ENCODE results near the gene ODC1. TPM values are rescaled to one million over a fixed set of nuclear protein-coding genes. Genes with fewer than 3 reads are reported as not detected.
A peak's percentile ranks its signal among the peaks of the same experiment; 100 is the strongest.

ODC1 gene
- total and polyA plus RNA-seq, 2 of the 4 experiments (the other 2 are of a cell fraction) = 117 to 204 TPM

- Histone ChIP-seq H3K56ac (ENCODE audit: extremely low read depth, insufficient read depth, low read length) (no peak overlapping the region), H3K9ac (ENCODE audit: low read depth, low read length) (no peak overlapping the region), H4K5ac (ENCODE audit: low read depth, low read length) (no peak overlapping the region), H4K91ac (ENCODE audit: insufficient read depth, low read depth, low read length) (peak overlapping the region; percentile 71), H2BK120ac (ENCODE audit: low read depth, low read length) (peak overlapping the region; percentile 26), H3K79me1 (ENCODE audit: low read depth in 1 of 2, low read length in 2 of 2) (peaks cover 0 to 15% of the 10 kb centered on the region in 2 experiments; a peak in 2 of 4 replicates), H4K20me1 (ENCODE audit: insufficient read depth, low read length) (peaks cover 14% of the 10 kb centered on the region), H2AFZ (replicated peaks; ENCODE audit: low read length, poor library complexity) (peak overlapping the region; percentile 63), H3K14ac (replicated peaks; ENCODE audit: low read depth, low read length) (peak overlapping the region; percentile 72), H3K4me2 (ENCODE audit: low read depth, low read length) (no peak overlapping the region), H2BK15ac (ENCODE audit: low read depth, low read length) (no peak overlapping the region), H3K9me3 (ENCODE audit: control insufficient read depth, insufficient read depth, low read length) (no peaks in the 10 kb centered on the region), H3K27ac (ENCODE audit: insufficient read depth, low read length) (peak overlapping the region; percentile 18; the same call in 1 of the 2 replicates), H3K36me3 (ENCODE audit: control insufficient read depth, insufficient read depth, low read length) (no peaks in the 10 kb centered on the region), H2BK20ac (ENCODE audit: low read depth, low read length) (peak overlapping the region; percentile 51), H3K4ac (ENCODE audit: low read depth, low read length) (peak overlapping the region; percentile 87), H2BK5ac (ENCODE audit: low read depth, low read length, poor library complexity, severe bottlenecking) (peak overlapping the region; percentile 52), H3K23ac (ENCODE audit: low read depth, low read length) (0 out of 2 replicates have a peak overlapping the region, but pooled peaks have one; percentile 31), H3K27me3 (ENCODE audit: control insufficient read depth, insufficient read depth, low read length) (no peaks in the 10 kb centered on the region), H4K8ac (ENCODE audit: low read depth in 2 of 2, low read length in 2 of 2) (peak overlapping the region in 1 of 2 experiments; percentile 78; a peak in 2 of 4 replicates), H3K4me3 (ENCODE audit: insufficient read depth, low read depth, low read length) (no peak overlapping the region), H3K9me1 (ENCODE audit: insufficient read depth, low read length) (peaks cover 11% of the 10 kb centered on the region), H2AK5ac (ENCODE audit: low read depth, low read length) (0 out of 2 replicates have a peak overlapping the region, but pooled peaks have one; percentile 35), H3K4me1 (ENCODE audit: control insufficient read depth, insufficient read depth, low read length) (peaks cover 24% of the 10 kb centered on the region), H2AK9ac (replicated peaks; ENCODE audit: low read depth, low read length, poor library complexity) (peak overlapping the region; percentile 89), H3K18ac (ENCODE audit: low read depth, low read length) (no peak overlapping the region)
- dilution Hi-C loops (cut with HindIII; ENCODE audit: low sequenced_read_pairs, unreplicated experiment) = no loop called here
- TF ChIP-seq CTCF (conservative IDR thresholded peaks at IDR 0.05; ENCODE audit: low read depth, low read length) = no peak
- 0 out of 2 replicates have a peak, but pooled peaks have one; percentile 13 for TF ChIP-seq NFE2L2 (IDR thresholded peaks at IDR 0.05; ENCODE audit: low read depth, low read length)
- TF ChIP-seq MAZ (IDR thresholded peaks at IDR 0.05; ENCODE audit: borderline replicate concordance, low read depth, low read length) = peak; percentile 96
- peak; percentile 16; the same call in 1 of the 2 replicates for TF ChIP-seq SMC3 (IDR thresholded peaks at IDR 0.05; ENCODE audit: low read depth, low read length)
- TF ChIP-seq FOS (IDR thresholded peaks at IDR 0.05; ENCODE audit: low read depth, low read length) = peak; percentile 61
- TF ChIP-seq RFX5 (IDR thresholded peaks at IDR 0.05; ENCODE audit: low read depth, low read length) = no peak
- peak; percentile 87 for TF ChIP-seq RCOR1 (IDR thresholded peaks at IDR 0.05; ENCODE audit: insufficient replicate concordance, low read length)
- intact Hi-C loops (cut with micrococcal nuclease) = loop anchor here (10.0 kb wide), 1 partner anchor 331 kb away; no protein-coding TSS in a partner anchor
- in situ Hi-C loops (cut with MboI; ENCODE audit: low sequenced_read_pairs) = loop anchor here (10.0 kb wide), 1 partner anchor 261 kb away; no protein-coding TSS in a partner anchor
- no TSS peak for BruUV-seq (replicated peaks)
- DNase-seq (peak; percentile 95), ATAC-seq (ENCODE audit: low read depth) (peak; percentile 66)
- POLR2A ChIA-PET (ENCODE audit: unreplicated experiment) = no interaction called here
- CTCF ChIA-PET = interaction anchor here (0.7 to 0.9 kb wide), 2 partner anchors 281 to 333 kb away, joined by 3 read pairs; no protein-coding TSS in a partner anchor
- WGBS, 2 experiments (ENCODE audit: extremely low coverage in 2 of 2, insufficient read length in 1 of 2) = 17% methylated on average over 1 of the region's 13 CpGs; no CpG with 5 or more reads in 1 of the 2 experiments
Observed at GRCh38 chr2:10405448-10405847, 42.7 kb downstream of the ODC1 start.

Measured in IMR-90 (cell line).